ENCODE results near the gene PALM. TPM values are rescaled to one million over a fixed set of nuclear protein-coding genes. Genes with fewer than 3 reads are reported as not detected.
"Not testable (repeated sequence)": the region's sequence is repeated elsewhere in the genome, so short reads cannot be mapped to it uniquely, and the experiment has no call there.

PALM gene
- total and polyA plus RNA-seq, 10 of the 15 experiments (the other 5 are each of a cell fraction or from before 2014, with no cell fraction given) = 0.09 to 0.95 (median 0.23) TPM; not detected in 2

GRCh38 chr19:729564-729963, 20.8 kb downstream of the PALM start:
- SMC1A ChIA-PET (ENCODE audit: uncharacterized antibody, unreplicated experiment) = interaction anchor here (1.1 to 1.5 kb wide), 3 partner anchors 50 to 66 kb away, joined by 3 to 5 read pairs (median 4); partner anchors contain the start of gene RNF126
- DNase-seq (ENCODE audit: low read depth, low spot score); H3K79me2 ChIP-seq (ENCODE audit: control insufficient read depth, insufficient read depth, low read length); H3K4me2 ChIP-seq (ENCODE audit: control insufficient read depth, insufficient read depth); H3K4me1 ChIP-seq (ENCODE audit: control insufficient read depth, insufficient read depth, low read length); H3K27ac ChIP-seq (ENCODE audit: control insufficient read depth, insufficient read depth); H2AFZ ChIP-seq (ENCODE audit: control insufficient read depth, low read depth, low read length); H3K27me3 ChIP-seq (replicated peaks in 1 of 2; ENCODE audit: control insufficient read depth in 2 of 2, insufficient read depth in 2 of 2, low read length in 1 of 2); intact Hi-C loops (cut with micrococcal nuclease; ENCODE audit: unreplicated experiment); H3K36me3 ChIP-seq (ENCODE audit: control insufficient read depth in 2 of 2, insufficient read depth in 2 of 2, low read length in 1 of 2); FAIRE-seq; H4K20me1 ChIP-seq (ENCODE audit: control insufficient read depth, insufficient read depth); H3K9me3 ChIP-seq (replicated peaks; ENCODE audit: control insufficient read depth, insufficient read depth, low read length); H3K4me3 ChIP-seq; BruUV-seq (replicated peaks); in situ Hi-C loops (cut with MboI); H3K9ac ChIP-seq (ENCODE audit: control insufficient read depth, insufficient read depth, low read length); ATAC-seq: not testable (repeated sequence)
- RAD21 ChIA-PET (ENCODE audit: unreplicated experiment) = interaction anchor here (1.4 kb wide), 1 partner anchor 53 kb away, joined by 3 read pairs; the partner anchor contains the start of gene FSTL3
- TF ChIP-seq GATAD2B (conservative IDR thresholded peaks at IDR 0.05; ENCODE audit: low read depth) (peak; percentile 40; the same call in 1 of the 2 replicates), DPF2 (IDR thresholded peaks at IDR 0.05) (0 out of 2 replicates have a peak, but pooled peaks have one; percentile 31), NBN (IDR thresholded peaks at IDR 0.05) (0 out of 2 replicates have a peak, but pooled peaks have one; percentile 46), ZNF217 (IDR thresholded peaks at IDR 0.05) (peak; percentile 74; the same call in 1 of the 2 replicates), IKZF1 (conservative IDR thresholded peaks at IDR 0.05) (peak; percentile 62), BHLHE40 (IDR thresholded peaks at IDR 0.05; ENCODE audit: borderline replicate concordance in 1 of 2, low read depth in 2 of 2, low read length in 1 of 2) (peak in 1 of 2 experiments; percentile 7; a peak in 1 of 4 replicates)
- CTCF ChIA-PET = interaction anchor here (1.0 to 1.1 kb wide), 2 partner anchors 26 to 223 kb away, joined by 3 to 4 read pairs; partner anchors contain the start of gene TPGS1
- 52% methylated on average over 15 of the region's 15 CpGs for WGBS (ENCODE audit: insufficient coverage, insufficient replicate concordance, low lambda C conversion rate, missing lambda C conversion rate)
- POLR2A ChIA-PET = interaction anchor here (0.6 to 0.7 kb wide), 3 partner anchors 58 to 613 kb away, joined by 3 to 5 read pairs (median 4); no protein-coding TSS in a partner anchor
